ENCODE results near the gene KRTAP6-1. TPM values are rescaled to one million over a fixed set of nuclear protein-coding genes. Genes with fewer than 3 reads are reported as not detected.

Gene KRTAP6-1
- total and polyA plus RNA-seq, 12 donors: not detected

- H3K4me3 ChIP-seq: no peak within 1 kb of the TSS
- WGBS, 2 donors: 95 to 97% methylated on average over 2 of the region's 2 CpGs
- DNase-seq: no peak
- H3K27me3 ChIP-seq: no peaks in the 10 kb centered on the region
- TF ChIP-seq CTCF (IDR thresholded peaks at IDR 0.05): no peak
- H3K4me1 ChIP-seq: no peaks in the 10 kb centered on the region
- no peaks in the 10 kb centered on the region for H3K36me3 ChIP-seq
- H3K27ac ChIP-seq: no peak within 1 kb of the TSS
- H3K9me3 ChIP-seq: peaks cover 0 to 8% (median 0%) of the 10 kb centered on the region in 11 donors
- intact Hi-C loops (cut with DNase I): no loop called here
- no peak for ATAC-seq
Observed at GRCh38 chr21:30616125-30616524, 2.4 kb upstream of the KRTAP6-1 start, which contains the start of gene KRTAP20-1. Gene KRTAP20-1, plus strand, starts transcription at chr21:30616425. Its CDS starts 30 bp downstream, at chr21:30616455.

GRCh38 chr21:30615199-30615598 lies 1.5 kb upstream of the KRTAP6-1 start:
- intact Hi-C loops (cut with DNase I): no loop called here
- no peaks in the 10 kb centered on the region for H3K27me3 ChIP-seq
- no peak for TF ChIP-seq CTCF (IDR thresholded peaks at IDR 0.05)
- H3K4me1 ChIP-seq: no peaks in the 10 kb centered on the region
- H3K36me3 ChIP-seq: no peaks in the 10 kb centered on the region
- ATAC-seq (no peak), DNase-seq (no peak)
- H3K27ac ChIP-seq: no peak overlapping the region
- H3K4me3 ChIP-seq: no peak overlapping the region
- H3K9me3 ChIP-seq: peaks cover 0 to 12% (median 0%) of the 10 kb centered on the region in 11 donors

GRCh38 chr21:30612132-30612531 lies 1.6 kb downstream of the KRTAP6-1 start:
- intact Hi-C loops (cut with DNase I): no loop called here
- DNase-seq: no peak
- Histone ChIP-seq H3K4me1 (no peaks in the 10 kb centered on the region), H3K36me3 (no peaks in the 10 kb centered on the region), H3K27me3 (no peaks in the 10 kb centered on the region), H3K4me3 (no peak overlapping the region), H3K27ac (no peak overlapping the region), H3K9me3 (peaks cover 0 to 12% (median 0%) of the 10 kb centered on the region in 11 donors)
- ATAC-seq: no peak
- TF ChIP-seq CTCF (IDR thresholded peaks at IDR 0.05): no peak
- WGBS, 2 donors: 82 to 92% methylated on average over 2 of the region's 2 CpGs

- DNase-seq (no peak), ATAC-seq (no peak)
- 89 to 90% methylated on average over 2 of the region's 2 CpGs for WGBS, 2 donors
Observed at GRCh38 chr21:30605968-30606367, 7.8 kb downstream of the KRTAP6-1 start.

More at GRCh38 chr21:30605968-30606367, 7.8 kb downstream of the KRTAP6-1 start:
- H3K27me3 ChIP-seq: no peaks in the 10 kb centered on the region
- H3K9me3 ChIP-seq: peaks cover 0 to 8% (median 0%) of the 10 kb centered on the region in 11 donors
- H3K36me3 ChIP-seq: no peaks in the 10 kb centered on the region
- TF ChIP-seq CTCF (IDR thresholded peaks at IDR 0.05): no peak
- no peak overlapping the region for H3K27ac ChIP-seq
- no peak overlapping the region for H3K4me3 ChIP-seq
- intact Hi-C loops (cut with DNase I): no loop called here
- H3K4me1 ChIP-seq: no peaks in the 10 kb centered on the region

Data from heart right ventricle (tissue), 16 donors.